ENCODE measurements around the gene TADA1. TPM values are rescaled to one million over a fixed set of nuclear protein-coding genes. Genes with fewer than 3 reads are reported as not detected.

TADA1 gene
- total RNA-seq, 1 experiment from 2014 or later = 14.7 TPM

DNA sequence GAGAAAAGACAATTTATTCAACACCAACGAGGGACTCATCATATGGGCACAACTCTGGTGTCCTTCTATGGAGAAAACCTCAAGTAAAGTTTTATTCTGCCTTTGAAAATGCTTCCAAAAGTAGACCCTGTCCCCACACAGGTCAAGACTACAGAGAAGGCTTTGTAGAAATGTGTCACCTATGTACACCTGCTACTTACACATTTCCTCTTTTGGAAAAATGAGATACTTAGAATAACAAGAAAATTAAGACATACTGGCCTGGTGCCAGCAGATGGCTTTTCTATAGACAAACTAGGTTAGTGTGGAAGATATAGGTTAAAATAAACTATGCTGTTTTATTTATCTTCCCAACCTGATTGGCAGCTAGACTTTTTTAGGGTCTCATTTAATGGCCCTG, 23.1 kb downstream of the TADA1 start:
- ChIA-PET CTCF (interaction anchor here (0.6 to 2.9 kb wide), 4 partner anchors 9 to 688 kb away, joined by 3 to 17 read pairs (median 8); partner anchors contain the start of gene POGK), POLR2A (interaction anchor here (1.0 to 3.6 kb wide), 4 partner anchors 10 to 23 kb away, joined by 3 to 24 read pairs (median 4); partner anchors contain the start of genes POGK and TADA1)
- intact Hi-C loops (cut with micrococcal nuclease) = no loop called here
- Mint-ChIP-seq H3K4me1 (ENCODE audit: insufficient read depth, unreplicated experiment) (peaks cover 6% of the 10 kb centered on the region), H3K9me3 (ENCODE audit: unreplicated experiment) (no peaks in the 10 kb centered on the region), H3K4me3 (ENCODE audit: unreplicated experiment) (no peak overlapping the region), H3K27ac (ENCODE audit: low read depth, unreplicated experiment) (no peak overlapping the region), H3K36me3 (ENCODE audit: insufficient read depth, unreplicated experiment) (peaks cover 99% of the 10 kb centered on the region), H3K27me3 (ENCODE audit: insufficient read depth, unreplicated experiment) (no peaks in the 10 kb centered on the region)
- DNase-seq (ENCODE audit: unreplicated experiment) = no peak
- TF ChIP-seq, protein P1, sequence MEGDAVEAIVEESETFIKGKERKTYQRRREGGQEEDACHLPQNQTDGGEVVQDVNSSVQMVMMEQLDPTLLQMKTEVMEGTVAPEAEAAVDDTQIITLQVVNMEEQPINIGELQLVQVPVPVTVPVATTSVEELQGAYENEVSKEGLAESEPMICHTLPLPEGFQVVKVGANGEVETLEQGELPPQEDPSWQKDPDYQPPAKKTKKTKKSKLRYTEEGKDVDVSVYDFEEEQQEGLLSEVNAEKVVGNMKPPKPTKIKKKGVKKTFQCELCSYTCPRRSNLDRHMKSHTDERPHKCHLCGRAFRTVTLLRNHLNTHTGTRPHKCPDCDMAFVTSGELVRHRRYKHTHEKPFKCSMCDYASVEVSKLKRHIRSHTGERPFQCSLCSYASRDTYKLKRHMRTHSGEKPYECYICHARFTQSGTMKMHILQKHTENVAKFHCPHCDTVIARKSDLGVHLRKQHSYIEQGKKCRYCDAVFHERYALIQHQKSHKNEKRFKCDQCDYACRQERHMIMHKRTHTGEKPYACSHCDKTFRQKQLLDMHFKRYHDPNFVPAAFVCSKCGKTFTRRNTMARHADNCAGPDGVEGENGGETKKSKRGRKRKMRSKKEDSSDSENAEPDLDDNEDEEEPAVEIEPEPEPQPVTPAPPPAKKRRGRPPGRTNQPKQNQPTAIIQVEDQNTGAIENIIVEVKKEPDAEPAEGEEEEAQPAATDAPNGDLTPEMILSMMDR (IDR thresholded peaks at IDR 0.05; ENCODE audit: unreplicated experiment) = no peak
- no TSS peak for BruUV-seq (replicated peaks)

DNA sequence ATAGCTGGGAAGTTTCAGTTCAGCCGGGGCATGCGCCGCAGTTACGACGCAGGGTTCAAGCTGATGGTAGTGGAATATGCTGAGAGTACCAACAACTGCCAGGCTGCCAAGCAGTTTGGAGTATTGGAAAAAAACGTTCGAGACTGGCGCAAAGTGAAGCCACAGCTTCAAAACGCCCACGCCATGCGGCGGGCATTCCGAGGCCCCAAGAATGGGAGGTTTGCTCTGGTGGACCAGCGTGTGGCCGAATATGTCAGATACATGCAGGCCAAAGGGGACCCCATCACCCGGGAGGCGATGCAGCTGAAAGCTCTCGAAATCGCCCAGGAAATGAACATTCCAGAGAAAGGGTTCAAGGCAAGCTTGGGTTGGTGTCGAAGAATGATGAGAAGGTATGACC, 26.9 kb downstream of the TADA1 start:
- CTCF ChIA-PET = interaction anchor here (1.0 to 5.2 kb wide), 6 partner anchors 20 to 1132 kb away, joined by 3 to 24 read pairs (median 4); partner anchors contain the start of gene TADA1
- TF ChIP-seq, protein P1 (IDR thresholded peaks at IDR 0.05; ENCODE audit: unreplicated experiment) = no peak
- no peaks in the 10 kb centered on the region for H3K27me3 Mint-ChIP-seq (ENCODE audit: insufficient read depth, unreplicated experiment)
- DNase-seq (ENCODE audit: unreplicated experiment) = no peak
- H3K36me3 Mint-ChIP-seq (ENCODE audit: insufficient read depth, unreplicated experiment) = peaks cover 99% of the 10 kb centered on the region
- H3K27ac Mint-ChIP-seq (ENCODE audit: low read depth, unreplicated experiment) = peak overlapping the region; percentile 29
- no peak overlapping the region for H3K4me3 Mint-ChIP-seq (ENCODE audit: unreplicated experiment)
- H3K9me3 Mint-ChIP-seq (ENCODE audit: unreplicated experiment) = no peaks in the 10 kb centered on the region
- H3K4me1 Mint-ChIP-seq (ENCODE audit: insufficient read depth, unreplicated experiment) = peaks cover 17% of the 10 kb centered on the region
- BruUV-seq (replicated peaks) = no TSS peak
- POLR2A ChIA-PET = interaction anchor here (0.7 to 1.0 kb wide), 3 partner anchors 8 to 15 kb away, joined by 3 to 4 read pairs (median 4); partner anchors contain the start of gene POGK
- intact Hi-C loops (cut with micrococcal nuclease) = no loop called here

DNA sequence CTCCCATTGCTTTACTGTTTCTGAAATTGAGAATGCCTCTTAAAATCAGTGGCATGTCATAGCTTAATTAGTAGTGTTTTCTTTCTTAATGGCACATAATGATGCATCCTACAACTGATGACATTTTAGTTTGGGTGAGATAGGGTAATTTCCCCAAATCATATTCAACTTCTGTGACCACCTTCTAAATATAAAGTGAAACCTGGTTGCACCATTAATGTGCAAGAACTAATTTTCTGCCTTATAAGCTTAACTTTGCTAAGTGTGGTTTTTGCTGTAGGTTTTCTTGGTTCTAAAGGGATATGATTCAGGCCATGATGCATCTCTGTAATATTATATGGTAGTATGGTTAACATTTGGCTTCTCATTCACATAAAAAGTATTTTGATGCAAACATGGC, 27.9 kb downstream of the TADA1 start:
- TF ChIP-seq, protein P1 (IDR thresholded peaks at IDR 0.05; ENCODE audit: unreplicated experiment) = no peak
- Mint-ChIP-seq H3K27ac (ENCODE audit: low read depth, unreplicated experiment) (peak overlapping the region; percentile 7), H3K4me3 (ENCODE audit: unreplicated experiment) (no peak overlapping the region), H3K36me3 (ENCODE audit: insufficient read depth, unreplicated experiment) (peaks cover 99% of the 10 kb centered on the region), H3K27me3 (ENCODE audit: insufficient read depth, unreplicated experiment) (no peaks in the 10 kb centered on the region), H3K4me1 (ENCODE audit: insufficient read depth, unreplicated experiment) (peaks cover 17% of the 10 kb centered on the region), H3K9me3 (ENCODE audit: unreplicated experiment) (no peaks in the 10 kb centered on the region)
- DNase-seq (ENCODE audit: unreplicated experiment) = no peak
- ChIA-PET POLR2A (interaction anchor here (0.6 to 1.3 kb wide), 4 partner anchors 9 to 28 kb away, joined by 3 to 7 read pairs (median 3); partner anchors contain the start of genes POGK and TADA1), CTCF (interaction anchor here (1.5 to 5.2 kb wide), 4 partner anchors 209 to 1131 kb away, joined by 3 to 24 read pairs (median 4); no protein-coding TSS in a partner anchor)
- no TSS peak for BruUV-seq (replicated peaks)
- intact Hi-C loops (cut with micrococcal nuclease) = no loop called here

DNA sequence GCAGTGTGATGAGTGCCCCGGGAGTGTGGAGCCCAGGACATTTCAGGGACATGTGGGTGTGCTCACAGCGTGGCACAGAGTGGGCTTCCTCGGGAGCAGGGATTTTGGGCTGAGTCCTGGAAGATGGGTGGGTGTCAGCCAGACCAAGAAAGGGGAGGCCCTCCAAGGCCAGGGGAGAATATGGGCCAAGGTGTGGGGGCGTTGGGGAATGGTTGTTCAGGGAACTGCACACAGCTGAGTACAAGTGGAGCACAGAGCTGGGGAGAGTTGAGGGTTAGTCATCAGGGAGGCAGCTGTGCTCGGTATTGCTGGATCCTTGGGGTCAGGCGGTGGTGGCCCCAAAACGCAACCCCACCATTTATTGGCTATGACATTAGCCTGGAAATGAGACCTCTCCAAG, 31.3 kb downstream of the TADA1 start:
- peaks cover 30% of the 10 kb centered on the region for H3K4me1 Mint-ChIP-seq (ENCODE audit: insufficient read depth, unreplicated experiment)
- peak overlapping the region; percentile 3 for H3K27ac Mint-ChIP-seq (ENCODE audit: low read depth, unreplicated experiment)
- H3K4me3 Mint-ChIP-seq (ENCODE audit: unreplicated experiment) = no peak overlapping the region
- H3K27me3 Mint-ChIP-seq (ENCODE audit: insufficient read depth, unreplicated experiment) = no peaks in the 10 kb centered on the region
- TF ChIP-seq, protein P1 (IDR thresholded peaks at IDR 0.05; ENCODE audit: unreplicated experiment) = no peak
- intact Hi-C loops (cut with micrococcal nuclease) = no loop called here
- no peak for DNase-seq (ENCODE audit: unreplicated experiment)
- CTCF ChIA-PET = interaction anchor here (1.1 to 5.2 kb wide), 2 partner anchors 8 to 215 kb away, joined by 3 to 24 read pairs; no protein-coding TSS in a partner anchor
- BruUV-seq (replicated peaks) = no TSS peak
- no peaks in the 10 kb centered on the region for H3K9me3 Mint-ChIP-seq (ENCODE audit: unreplicated experiment)
- POLR2A ChIA-PET = interaction anchor here (0.9 to 1.9 kb wide), 3 partner anchors 31 to 378 kb away, joined by 3 to 5 read pairs (median 4); partner anchors contain the start of gene TADA1
- H3K36me3 Mint-ChIP-seq (ENCODE audit: insufficient read depth, unreplicated experiment) = peaks cover 89% of the 10 kb centered on the region

Measured in MCF 10A (cell line).